ENCODE data around the gene URAD.

- no peak for TF ChIP-seq POLR2A (IDR thresholded peaks at IDR 0.05; ENCODE audit: low read depth, low read length)
- no peak for TF ChIP-seq POLR2AphosphoS5 (IDR thresholded peaks at IDR 0.05; ENCODE audit: low read depth, low read length)
- TF ChIP-seq TAF1 (IDR thresholded peaks at IDR 0.05; ENCODE audit: low read depth, low read length) = no peak
- TF ChIP-seq POU2F2 (IDR thresholded peaks at IDR 0.05; ENCODE audit: low read depth, low read length) = no peak
Measured at GRCh38 chr13:27971236-27971645, 17.3 kb downstream of the URAD start.
